ENCODE data around the gene MCTP2. TPM values are rescaled to one million over a fixed set of nuclear protein-coding genes. Genes with fewer than 3 reads are reported as not detected.

The MCTP2 gene
- total RNA-seq, 1 experiment from 2014 or later: 0.15 TPM

DNA sequence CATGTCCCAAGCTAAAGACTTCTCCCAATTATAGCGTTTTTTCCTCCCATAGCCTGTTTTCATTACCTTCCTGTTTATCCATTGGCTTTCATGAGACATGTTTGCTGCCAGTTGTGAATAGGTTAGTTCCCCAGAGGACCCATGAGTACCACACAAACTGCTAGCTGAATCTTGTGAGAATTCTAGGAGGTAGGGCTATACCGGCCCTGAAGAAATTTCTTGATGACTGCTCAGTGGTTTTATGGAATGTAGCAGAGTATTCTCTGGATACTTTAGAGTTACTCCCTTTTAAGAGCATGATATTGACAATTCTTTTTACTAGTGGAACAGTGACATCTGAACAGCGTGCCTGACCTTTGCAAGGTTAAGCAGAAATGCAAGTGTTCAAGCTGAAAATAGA lies 210.4 kb downstream of the MCTP2 start:
- Histone ChIP-seq H3K9me3 (ENCODE audit: control insufficient read depth, insufficient read depth, low read depth, low read length) (no peaks in the 10 kb centered on the region), H3K27ac (ENCODE audit: low read length) (no peak overlapping the region), H3K27me3 (ENCODE audit: control insufficient read depth, insufficient read depth, low read length) (no peaks in the 10 kb centered on the region), H3K4me1 (ENCODE audit: control insufficient read depth, insufficient read depth, low read length) (no peaks in the 10 kb centered on the region), H3K4me3 (ENCODE audit: low read depth in 2 of 2, low read length in 2 of 2) (no peak overlapping the region), H3K36me3 (ENCODE audit: control insufficient read depth, insufficient read depth, low read length) (no peaks in the 10 kb centered on the region)
- POLR2A ChIA-PET: no interaction called here
- ATAC-seq (no peak), DNase-seq (ENCODE audit: low read depth, low spot score) (no peak)
- BruUV-seq (replicated peaks): no TSS peak
- in situ Hi-C loops (cut with HindIII; ENCODE audit: low pct_unique_long_range_greater_than_20kb, low sequenced_read_pairs): no loop called here
- CTCF ChIA-PET: interaction anchor here (0.6 kb wide), 1 partner anchor 582 kb away, joined by 3 read pairs; no protein-coding TSS in a partner anchor
- TF ChIP-seq, protein P1, sequence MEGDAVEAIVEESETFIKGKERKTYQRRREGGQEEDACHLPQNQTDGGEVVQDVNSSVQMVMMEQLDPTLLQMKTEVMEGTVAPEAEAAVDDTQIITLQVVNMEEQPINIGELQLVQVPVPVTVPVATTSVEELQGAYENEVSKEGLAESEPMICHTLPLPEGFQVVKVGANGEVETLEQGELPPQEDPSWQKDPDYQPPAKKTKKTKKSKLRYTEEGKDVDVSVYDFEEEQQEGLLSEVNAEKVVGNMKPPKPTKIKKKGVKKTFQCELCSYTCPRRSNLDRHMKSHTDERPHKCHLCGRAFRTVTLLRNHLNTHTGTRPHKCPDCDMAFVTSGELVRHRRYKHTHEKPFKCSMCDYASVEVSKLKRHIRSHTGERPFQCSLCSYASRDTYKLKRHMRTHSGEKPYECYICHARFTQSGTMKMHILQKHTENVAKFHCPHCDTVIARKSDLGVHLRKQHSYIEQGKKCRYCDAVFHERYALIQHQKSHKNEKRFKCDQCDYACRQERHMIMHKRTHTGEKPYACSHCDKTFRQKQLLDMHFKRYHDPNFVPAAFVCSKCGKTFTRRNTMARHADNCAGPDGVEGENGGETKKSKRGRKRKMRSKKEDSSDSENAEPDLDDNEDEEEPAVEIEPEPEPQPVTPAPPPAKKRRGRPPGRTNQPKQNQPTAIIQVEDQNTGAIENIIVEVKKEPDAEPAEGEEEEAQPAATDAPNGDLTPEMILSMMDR (IDR thresholded peaks at IDR 0.05): no peak
- TF ChIP-seq SIN3A (IDR thresholded peaks at IDR 0.05; ENCODE audit: borderline replicate concordance, insufficient read depth, low read depth, low read length) (no peak), TCF7L2 (IDR thresholded peaks at IDR 0.05; ENCODE audit: low read depth, low read length) (no peak)
- TF ChIP-seq, protein P2, sequence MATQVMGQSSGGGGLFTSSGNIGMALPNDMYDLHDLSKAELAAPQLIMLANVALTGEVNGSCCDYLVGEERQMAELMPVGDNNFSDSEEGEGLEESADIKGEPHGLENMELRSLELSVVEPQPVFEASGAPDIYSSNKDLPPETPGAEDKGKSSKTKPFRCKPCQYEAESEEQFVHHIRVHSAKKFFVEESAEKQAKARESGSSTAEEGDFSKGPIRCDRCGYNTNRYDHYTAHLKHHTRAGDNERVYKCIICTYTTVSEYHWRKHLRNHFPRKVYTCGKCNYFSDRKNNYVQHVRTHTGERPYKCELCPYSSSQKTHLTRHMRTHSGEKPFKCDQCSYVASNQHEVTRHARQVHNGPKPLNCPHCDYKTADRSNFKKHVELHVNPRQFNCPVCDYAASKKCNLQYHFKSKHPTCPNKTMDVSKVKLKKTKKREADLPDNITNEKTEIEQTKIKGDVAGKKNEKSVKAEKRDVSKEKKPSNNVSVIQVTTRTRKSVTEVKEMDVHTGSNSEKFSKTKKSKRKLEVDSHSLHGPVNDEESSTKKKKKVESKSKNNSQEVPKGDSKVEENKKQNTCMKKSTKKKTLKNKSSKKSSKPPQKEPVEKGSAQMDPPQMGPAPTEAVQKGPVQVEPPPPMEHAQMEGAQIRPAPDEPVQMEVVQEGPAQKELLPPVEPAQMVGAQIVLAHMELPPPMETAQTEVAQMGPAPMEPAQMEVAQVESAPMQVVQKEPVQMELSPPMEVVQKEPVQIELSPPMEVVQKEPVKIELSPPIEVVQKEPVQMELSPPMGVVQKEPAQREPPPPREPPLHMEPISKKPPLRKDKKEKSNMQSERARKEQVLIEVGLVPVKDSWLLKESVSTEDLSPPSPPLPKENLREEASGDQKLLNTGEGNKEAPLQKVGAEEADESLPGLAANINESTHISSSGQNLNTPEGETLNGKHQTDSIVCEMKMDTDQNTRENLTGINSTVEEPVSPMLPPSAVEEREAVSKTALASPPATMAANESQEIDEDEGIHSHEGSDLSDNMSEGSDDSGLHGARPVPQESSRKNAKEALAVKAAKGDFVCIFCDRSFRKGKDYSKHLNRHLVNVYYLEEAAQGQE (IDR thresholded peaks at IDR 0.05; ENCODE audit: insufficient read depth in 1 of 2, low read depth in 2 of 2, low read length in 1 of 2): no peak
- intact Hi-C loops (cut with micrococcal nuclease; ENCODE audit: unreplicated experiment): no loop called here

DNA sequence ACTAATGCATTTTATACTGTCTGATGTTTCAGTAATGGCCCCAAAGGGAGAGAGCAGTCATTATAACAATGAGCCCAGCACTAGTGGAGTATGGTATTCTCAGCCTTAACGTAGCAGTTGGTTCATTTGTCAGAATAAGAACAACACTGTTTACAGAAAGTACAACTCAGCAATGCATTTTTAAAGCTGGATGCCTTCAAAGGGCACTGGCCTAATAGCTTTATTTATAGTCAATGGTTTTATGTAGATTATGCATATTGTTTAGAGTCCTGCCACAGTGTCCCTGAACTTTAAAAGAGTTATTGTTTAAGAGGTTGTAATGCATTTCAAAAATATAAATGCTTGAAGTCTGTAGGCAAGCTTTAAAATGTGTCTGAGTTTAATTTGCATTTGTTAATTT lies 211.1 kb downstream of the MCTP2 start:
- no TSS peak for BruUV-seq (replicated peaks)
- in situ Hi-C loops (cut with HindIII; ENCODE audit: low pct_unique_long_range_greater_than_20kb, low sequenced_read_pairs) (no loop called here), intact Hi-C loops (cut with micrococcal nuclease; ENCODE audit: unreplicated experiment) (no loop called here)
- Histone ChIP-seq H3K27ac (ENCODE audit: low read length) (no peak overlapping the region), H3K9me3 (ENCODE audit: control insufficient read depth, insufficient read depth, low read depth, low read length) (no peaks in the 10 kb centered on the region), H3K4me1 (ENCODE audit: control insufficient read depth, insufficient read depth, low read length) (no peaks in the 10 kb centered on the region), H3K4me3 (ENCODE audit: low read depth in 2 of 2, low read length in 2 of 2) (no peak overlapping the region), H3K36me3 (ENCODE audit: control insufficient read depth, insufficient read depth, low read length) (no peaks in the 10 kb centered on the region), H3K27me3 (ENCODE audit: control insufficient read depth, insufficient read depth, low read length) (no peaks in the 10 kb centered on the region)
- TF ChIP-seq, protein P2 (IDR thresholded peaks at IDR 0.05; ENCODE audit: insufficient read depth in 1 of 2, low read depth in 2 of 2, low read length in 1 of 2): no peak
- no peak for TF ChIP-seq TCF7L2 (IDR thresholded peaks at IDR 0.05; ENCODE audit: low read depth, low read length)
- TF ChIP-seq, protein P1 (IDR thresholded peaks at IDR 0.05): no peak
- TF ChIP-seq POLR2AphosphoS5 (IDR thresholded peaks at IDR 0.05; ENCODE audit: low read depth, low read length): no peak
- no peak for TF ChIP-seq SIN3A (IDR thresholded peaks at IDR 0.05; ENCODE audit: borderline replicate concordance, insufficient read depth, low read depth, low read length)
- CTCF ChIA-PET: no interaction called here
- DNase-seq (ENCODE audit: low read depth, low spot score) (no peak), ATAC-seq (no peak)
- POLR2A ChIA-PET: interaction anchor here (0.7 kb wide), 1 partner anchor 50 kb away, joined by 7 read pairs; no protein-coding TSS in a partner anchor

Measured in Panc1 (cell line).